GM21786 (cell line): ENCODE measurements around the gene BMP2K.

Source experiments
- ATAC-seq: cut with Tn5 transposase; IDR thresholded peaks from one replicate; pipeline ENCODE4 v1.9.1; 2021; ENCODE audit not compliant: unreplicated experiment

The BMP2K gene

DNA sequence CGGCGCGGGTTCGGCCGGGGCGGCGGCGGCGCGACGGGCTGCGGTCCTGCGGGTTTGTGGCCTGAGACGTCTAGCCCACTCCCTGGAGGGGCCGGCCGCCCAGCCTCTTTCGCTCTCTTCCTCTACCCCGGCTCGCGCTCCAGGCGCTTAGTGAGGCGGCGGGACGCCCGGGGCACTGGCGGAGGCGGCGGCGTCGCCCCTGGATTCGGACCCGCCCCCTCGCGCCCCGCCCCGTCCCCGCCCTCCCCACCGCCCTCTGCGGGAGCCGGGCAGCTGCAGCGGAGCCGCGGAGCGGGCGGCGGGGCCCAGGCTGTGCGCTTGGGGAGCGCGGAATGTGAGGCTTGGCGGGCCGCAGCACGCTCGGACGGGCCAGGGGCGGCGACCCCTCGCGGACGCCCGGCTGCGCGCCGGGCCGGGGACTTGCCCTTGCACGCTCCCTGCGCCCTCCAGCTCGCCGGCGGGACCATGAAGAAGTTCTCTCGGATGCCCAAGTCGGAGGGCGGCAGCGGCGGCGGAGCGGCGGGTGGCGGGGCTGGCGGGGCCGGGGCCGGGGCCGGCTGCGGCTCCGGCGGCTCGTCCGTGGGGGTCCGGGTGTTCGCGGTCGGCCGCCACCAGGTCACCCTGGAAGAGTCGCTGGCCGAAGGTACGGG is at the start of gene BMP2K:
BMP2K (plus strand) TSS at position 272 of the 650 bp plus-strand sequence; CDS start at position 466, 194 bp downstream.
- peak; percentile 62 for ATAC-seq

DNA sequence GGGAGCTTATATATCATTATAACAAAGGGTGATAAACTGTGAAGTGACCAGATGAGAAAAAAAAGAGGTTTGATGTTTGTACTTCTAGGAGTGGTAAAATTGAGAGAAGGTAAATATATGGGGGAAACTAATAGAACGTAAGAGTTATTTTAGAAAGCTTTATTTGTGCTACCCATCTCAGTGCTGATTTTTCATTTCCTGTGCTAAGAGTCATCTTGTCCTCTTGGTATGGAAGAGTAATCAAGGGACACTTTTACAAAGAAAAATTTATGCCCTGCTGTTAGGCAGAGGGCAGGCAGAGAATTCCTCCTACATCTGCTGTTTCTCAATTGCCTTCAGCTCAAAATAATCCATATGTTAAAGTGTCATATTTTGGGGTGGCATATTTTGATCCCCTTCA is 49.6 kb upstream of the BMP2K start:
- ATAC-seq, result no peak

DNA sequence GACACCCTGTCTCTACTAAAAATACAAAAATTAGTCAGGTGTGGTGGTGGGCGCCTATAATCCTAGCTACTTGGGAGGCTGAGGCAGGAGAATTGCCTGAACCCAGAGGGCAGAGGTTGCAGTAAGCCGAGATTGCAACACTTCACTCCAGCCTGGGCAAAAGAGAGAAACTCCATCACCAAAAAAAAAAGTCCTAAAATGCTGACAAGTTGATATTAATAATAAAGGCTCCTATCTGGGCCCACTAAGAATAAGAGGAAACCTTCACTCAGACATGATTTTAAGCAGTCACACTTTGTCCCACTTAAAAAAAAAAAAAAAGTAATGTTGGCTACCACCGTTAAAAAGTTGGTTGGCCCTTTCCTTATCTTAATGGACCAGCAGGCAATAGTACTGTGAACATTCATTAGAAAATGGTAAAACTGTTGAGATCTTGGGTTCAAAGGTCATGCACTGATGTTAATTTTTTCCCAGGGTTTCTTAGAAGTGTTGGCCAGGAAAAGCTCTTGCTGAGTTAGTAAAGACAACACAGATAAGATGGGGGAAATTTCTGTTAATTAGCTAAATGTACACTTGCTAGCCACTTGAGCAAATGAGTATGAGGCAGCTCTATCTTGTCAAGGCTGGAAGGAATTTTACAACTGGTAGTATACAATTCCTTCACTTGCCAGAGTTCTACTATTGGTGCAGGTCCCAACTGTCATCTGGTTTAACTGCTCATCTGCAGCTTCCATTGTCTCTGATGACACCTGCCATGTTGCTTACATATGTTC is 43.6 kb upstream of the BMP2K start:
- no peak for ATAC-seq

DNA sequence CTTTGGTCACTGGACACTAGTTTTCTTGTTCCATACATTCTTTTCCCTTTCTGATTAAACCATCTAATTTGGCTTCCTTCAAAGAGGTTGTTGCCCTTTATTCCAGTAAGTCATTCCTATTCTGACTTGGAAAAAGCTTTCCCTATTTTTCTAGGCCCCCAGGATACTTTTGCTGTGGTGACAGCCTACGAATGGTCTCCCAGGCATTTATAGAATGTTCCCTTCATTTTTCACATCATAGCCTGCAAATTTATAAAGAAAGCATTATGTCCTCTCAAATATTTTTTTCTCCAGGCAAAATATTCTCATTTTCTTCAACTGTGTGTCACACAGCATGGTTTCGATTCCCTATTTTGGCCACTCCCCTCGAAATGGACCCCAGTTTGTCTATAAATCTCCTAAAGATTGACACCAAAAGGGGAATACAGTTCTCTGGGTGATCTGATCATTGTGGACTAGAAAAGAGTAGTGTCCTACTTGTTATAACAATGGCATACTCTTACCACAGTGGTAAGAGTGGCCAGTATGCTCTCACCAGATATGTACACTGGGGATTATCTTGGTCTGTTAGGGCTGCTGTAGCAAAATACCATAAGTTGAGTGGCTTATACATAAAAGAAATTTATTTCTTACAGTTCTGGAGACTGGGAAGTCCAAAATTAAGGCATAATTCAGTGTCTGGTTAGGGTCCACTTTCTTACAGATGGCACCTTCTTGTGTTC is 41.5 kb upstream of the BMP2K start:
- no peak for ATAC-seq

DNA sequence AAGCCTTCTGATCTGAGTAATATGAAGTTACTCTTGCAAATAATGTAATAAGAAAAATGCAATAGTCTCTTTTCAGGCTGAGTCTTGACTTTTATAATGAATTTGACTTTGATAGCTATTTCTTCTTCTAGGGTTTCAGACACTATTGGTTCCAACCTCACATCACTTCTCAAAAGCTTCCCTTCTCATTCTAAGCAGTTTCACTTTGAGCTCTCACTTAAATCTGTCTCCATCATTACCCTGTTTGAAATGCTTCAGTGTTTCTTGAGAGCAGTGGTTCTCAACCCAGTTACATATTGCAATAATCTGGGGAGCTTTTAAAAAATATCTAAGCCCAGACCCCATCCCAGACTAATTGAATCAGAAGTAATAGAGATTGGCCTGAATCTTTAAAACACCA is 40.5 kb upstream of the BMP2K start:
- peak; percentile 59 for ATAC-seq

DNA sequence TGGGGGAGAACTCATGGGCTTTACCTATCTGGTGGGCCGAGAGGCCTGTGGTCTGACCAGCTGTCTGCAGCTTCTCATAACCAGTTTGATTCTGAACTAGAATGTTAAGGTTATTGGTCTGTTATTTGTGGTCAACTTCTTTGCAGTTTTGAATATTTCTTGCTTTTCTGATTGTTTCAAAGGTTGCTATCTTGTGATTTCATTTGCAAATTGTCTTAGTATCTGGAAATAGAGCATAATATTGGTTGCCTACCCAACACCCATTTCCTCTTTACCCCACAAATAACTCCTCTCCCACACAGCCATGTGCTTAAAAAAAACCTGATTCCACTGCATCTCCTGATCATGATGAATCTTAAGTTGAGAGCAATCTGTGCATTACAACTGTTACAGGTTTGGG is 39.1 kb upstream of the BMP2K start:
- ATAC-seq, result peak; percentile 41

DNA sequence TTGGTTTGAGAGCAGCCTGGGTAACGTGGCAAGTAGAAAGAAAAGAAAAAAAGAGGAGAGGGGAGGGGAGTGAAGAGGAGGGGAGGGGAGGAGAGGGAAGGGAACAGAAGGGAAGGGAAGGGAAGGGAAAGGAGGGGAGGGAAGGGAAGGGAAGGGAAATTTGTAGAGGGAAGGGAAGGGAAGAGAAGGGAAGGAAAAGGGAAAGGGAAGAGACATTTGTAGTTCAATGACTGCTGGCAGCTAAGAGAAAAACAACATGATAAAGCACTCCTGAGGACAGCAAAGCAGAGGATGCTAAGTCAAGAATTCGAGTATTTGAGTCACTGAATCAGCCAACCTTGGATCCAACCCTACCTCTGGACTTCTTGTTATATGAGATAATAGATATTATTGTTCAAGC is 38.2 kb upstream of the BMP2K start:
- no peak for ATAC-seq

DNA sequence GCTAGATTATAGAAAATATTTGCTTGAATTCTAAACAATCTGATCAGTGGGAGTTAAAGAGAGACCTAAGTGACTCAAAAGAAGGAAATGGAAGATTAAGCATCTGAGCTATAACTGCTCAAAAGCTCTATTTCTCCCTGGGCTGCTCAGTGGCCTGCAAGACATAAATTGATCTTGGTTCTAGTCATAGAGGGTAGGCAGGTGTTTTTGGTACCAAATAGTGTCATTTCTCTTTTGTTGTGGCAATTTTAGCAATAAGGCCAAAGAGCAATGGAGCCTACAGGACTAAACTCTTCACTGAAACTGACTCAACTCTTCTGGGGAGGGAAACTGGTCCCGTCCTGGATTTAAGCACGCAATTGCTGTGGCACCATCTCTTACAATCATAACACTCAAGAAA is 33.9 kb upstream of the BMP2K start:
- ATAC-seq, result no peak

DNA sequence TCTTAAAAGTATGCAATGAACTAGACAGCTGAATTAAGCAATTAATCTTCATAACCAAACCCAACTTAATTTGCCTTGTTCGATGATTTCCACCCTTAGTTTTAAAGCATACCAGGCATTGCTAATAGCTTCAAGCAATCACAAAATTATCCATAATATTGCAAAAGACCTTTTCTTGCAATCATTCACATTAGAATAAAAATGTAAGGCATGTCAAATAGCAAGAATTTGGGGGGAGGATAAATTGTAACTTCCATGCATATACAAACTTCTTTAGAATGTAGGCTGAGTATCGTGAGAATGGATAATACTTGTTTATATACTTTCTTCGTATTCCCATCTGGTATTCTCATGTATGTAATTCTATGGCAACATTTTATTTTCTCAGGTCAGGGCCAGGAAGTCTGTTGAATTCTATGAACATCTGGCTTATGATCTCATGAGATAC is 28.7 kb upstream of the BMP2K start:
- no peak for ATAC-seq

DNA sequence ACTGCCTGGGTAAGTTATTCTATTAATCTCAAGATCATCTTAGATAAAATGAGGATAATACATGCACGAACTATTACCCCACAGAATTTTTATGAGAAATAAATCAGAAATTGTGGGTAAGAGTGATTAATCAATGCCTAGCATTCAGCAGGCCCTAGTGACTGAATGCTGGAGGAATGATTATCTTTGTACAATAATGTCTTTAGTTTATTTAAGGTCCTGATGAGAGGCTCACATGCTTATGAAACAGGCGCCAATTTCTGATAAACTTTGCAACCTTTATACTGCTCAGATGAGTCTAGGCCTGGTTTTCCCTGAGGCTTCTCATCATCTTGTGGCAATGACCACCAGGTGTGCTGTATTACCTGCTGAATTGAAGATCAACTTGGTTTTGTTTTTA is 27.8 kb upstream of the BMP2K start:
- no peak for ATAC-seq

DNA sequence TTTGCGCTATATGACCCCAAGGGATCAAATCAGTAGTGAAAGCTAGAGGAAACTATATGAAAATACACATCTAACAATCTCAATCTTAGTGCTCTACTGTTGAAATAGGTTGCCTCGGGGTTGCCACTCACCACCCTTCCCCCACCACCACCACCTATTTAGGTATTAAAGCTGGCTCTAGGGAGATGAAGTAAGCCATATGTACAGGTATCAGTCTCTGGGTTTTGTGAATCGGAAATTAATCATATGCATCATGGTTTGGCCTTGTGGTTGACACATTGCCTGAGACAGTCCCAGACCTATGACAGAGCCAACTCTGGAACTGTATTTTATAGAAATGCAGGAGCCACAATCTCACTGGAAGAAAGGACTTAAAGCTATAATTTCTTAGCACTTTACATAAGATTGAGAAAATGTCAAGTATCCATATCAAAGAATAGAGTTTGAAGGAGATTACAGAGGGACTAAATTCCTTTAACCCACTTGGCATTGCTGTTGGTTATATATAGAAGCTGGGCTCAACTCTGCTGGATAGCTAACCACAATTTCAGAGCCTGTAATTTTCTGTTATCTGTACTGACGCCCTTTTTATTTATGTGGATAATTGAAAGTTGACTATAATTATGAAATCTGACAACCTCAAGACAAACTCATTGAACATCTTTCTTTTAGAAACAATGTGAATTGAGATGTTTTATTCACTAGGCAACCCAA is 26.7 kb upstream of the BMP2K start:
- ATAC-seq, result peak; percentile 29

DNA sequence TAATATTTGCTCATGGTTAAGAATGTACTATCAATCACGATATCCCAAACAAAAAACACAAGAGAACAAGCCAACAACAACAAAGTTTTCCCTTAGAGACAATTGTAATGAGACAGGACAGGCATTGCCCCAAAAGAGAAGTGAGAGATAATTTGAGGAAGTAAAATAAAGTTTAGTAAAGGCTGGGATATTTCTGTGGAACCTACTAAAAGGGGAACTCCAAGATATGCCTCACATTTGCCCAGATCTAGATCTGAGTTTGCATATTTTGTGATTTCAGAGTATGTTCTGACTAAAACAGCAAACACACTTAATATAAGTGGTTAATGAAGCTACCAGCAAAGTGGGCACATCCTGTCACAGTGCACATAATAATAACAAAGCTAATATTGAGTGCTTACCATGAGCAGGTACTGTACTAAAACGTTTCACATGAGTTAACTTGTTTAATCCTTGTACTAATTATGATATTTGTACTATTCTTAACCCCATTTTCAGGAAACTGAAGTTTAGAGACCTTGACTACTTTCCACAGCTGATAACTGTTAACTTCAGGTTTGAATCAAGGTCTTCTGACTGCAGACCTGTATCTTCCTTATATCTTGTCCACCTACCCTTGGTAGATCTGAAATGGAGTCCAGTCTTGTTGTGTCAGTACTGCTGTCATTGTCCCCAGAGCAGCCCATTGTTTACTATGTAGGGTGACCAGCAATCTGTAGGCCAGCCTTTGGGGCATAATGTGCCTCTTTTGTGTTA is 26.0 kb upstream of the BMP2K start:
- peak; percentile 93 for ATAC-seq

DNA sequence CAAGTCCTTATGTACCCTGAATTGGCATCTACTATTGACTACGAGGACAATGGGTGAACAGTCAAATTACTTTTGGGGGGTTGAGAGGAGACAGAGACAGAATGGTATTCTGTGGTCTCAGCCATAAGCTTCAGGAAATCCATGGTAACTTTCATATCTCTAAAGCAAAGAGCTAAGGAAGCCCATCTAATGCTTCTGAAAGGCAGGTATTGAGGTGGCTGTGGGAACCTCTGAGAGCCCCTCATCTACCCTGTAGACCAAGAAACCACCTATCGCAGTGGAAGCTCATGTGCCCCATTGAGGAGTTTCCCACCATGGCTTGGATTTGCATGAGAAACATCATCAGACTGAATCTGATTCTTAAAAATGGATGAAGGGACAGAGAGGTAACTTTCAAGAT is 23.1 kb upstream of the BMP2K start:
- ATAC-seq, result no peak

DNA sequence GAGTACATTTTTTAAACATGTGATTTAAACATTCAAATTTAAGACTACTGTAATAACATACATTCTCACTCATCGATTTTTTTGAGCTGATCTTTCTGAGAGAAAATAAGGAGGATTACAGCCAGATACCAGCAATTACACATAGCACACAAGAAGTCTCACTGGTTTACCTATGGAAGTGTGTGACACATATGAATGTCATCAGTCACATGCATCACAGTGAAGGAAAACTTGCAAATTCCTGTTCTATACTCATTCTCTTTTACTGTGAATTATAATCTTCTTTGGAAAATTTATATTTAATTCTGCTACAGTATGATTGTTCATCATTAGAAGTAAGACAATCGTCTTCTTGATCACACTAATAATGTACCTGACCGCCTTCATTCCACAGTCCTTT is 21.3 kb upstream of the BMP2K start:
- no peak for ATAC-seq

DNA sequence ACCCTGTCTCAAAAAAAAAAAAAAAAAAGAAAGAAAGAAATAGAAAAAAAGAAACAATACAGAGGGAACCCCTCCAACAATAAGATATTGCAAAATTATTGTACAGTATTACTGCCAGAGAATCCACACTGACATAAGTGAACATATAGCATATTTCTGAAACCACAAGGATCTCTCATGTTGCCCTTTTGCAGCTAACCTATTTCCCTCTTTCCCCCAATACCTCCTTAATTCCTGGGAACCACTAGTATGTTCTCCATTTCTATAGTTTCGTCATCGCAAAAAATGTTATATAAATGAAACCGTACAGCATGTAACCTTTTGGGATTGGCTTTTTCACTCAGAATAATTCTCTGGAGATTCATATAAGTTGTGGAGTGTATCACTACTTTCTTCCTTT is 20.0 kb upstream of the BMP2K start:
- no peak for ATAC-seq

DNA sequence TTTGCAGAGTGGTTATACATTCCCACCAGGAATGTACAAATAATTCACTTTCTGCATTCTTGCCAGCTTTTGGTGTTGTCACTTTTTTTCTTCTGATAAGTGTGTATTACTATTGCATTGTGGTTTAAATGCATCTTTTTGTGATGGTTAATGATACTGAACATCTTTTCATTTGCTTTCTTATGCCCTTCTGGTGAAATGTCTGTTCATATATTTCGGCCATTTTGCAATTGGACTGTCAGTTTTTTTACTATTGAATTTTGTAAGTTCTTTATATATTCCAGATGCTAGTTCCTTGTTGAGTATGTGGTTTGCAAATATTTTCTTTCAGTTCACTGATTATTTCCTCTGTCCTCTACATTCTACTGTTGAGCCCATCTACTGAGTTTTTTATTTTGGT is 19.4 kb upstream of the BMP2K start:
- ATAC-seq, result no peak

DNA sequence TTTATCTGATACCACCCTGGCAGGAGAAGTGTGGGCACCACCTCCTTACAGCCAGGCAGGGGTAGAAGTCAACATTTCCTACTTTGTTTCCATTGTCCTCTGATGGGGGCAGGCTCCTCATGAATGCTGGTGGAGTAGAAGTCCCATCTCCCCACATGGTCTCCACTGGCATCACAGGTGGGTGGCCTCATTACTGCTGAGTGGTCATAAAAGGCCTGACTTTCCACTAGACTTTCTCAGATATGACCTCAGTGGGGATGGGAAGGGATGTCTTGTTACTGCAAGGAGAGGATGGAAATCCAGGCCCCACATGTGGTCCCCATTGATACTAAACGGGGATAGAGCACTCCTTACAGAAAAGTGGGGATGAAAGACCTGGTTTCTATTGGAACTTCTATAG is 18.6 kb upstream of the BMP2K start:
- ATAC-seq, result no peak

DNA sequence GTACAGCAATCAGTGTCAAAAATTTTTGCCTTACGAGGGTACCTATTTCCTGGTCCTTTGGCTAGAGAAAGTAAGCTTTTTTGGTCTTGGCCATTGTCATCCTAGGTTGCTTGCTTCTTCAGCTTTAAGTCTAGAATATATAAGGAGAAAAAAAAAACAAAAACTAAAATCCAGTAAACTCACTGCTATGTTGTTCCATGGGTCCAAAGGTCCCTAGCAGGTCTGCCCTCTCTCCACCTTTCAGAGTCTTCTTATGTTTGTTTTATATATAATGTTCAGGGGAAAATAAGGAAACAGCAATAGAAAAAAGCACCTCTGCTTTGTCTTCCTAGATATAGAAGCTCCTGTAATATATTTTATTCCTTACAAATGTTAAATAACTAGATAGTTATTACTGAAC is 18.1 kb upstream of the BMP2K start:
- ATAC-seq, result no peak

DNA sequence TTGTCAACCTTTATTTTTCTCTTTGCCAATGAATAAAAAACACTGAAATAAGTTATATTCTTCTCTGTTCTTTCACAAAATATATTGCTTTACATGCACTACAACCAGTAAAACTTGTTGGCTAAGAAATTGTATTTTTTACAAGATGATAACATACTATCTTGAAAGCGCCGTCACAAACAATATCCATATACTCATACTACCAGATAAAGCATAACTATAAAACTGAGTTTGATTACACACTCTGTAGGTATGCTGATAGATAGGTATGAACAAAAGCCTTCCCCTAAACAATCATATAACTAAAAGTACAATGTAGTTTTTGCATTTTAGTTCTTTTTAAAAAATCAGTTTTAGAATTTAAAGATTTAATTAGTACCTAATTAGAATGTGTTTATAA is 13.6 kb upstream of the BMP2K start:
- no peak for ATAC-seq

DNA sequence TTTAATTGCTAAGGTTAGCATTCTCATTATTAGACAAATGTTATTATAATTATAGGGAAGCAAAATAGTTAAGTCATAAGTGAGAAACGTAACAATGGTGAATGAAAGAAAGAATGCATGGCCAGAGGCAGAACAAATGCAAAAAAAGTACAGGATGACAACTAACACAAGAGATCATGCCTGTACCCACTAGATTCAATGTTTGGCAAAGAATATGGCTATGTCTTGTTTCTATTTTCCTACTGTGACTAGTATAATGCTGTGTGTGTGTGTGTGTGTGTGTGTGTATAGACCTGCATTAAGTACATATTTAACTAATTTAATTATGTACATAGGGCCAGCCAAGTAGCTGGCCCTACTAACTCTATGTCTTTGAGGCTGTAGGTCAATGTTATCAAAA is 12.9 kb upstream of the BMP2K start:
- ATAC-seq, result no peak
